Activated CD8-positive, alpha-beta memory T cell treated with anti-CD3 and anti-CD28 coated beads, Interleukin-2, amount 50 U/mL, for 1 hour (primary cell): Measurements from ENCODE around the gene FCN3.

Experiments used
- DNase-seq: peaks from one replicate; pipeline ENCODE4 v3.0.0-alpha.2; 2020; ENCODE audit errors: extremely low read depth

FCN3 gene

DNA sequence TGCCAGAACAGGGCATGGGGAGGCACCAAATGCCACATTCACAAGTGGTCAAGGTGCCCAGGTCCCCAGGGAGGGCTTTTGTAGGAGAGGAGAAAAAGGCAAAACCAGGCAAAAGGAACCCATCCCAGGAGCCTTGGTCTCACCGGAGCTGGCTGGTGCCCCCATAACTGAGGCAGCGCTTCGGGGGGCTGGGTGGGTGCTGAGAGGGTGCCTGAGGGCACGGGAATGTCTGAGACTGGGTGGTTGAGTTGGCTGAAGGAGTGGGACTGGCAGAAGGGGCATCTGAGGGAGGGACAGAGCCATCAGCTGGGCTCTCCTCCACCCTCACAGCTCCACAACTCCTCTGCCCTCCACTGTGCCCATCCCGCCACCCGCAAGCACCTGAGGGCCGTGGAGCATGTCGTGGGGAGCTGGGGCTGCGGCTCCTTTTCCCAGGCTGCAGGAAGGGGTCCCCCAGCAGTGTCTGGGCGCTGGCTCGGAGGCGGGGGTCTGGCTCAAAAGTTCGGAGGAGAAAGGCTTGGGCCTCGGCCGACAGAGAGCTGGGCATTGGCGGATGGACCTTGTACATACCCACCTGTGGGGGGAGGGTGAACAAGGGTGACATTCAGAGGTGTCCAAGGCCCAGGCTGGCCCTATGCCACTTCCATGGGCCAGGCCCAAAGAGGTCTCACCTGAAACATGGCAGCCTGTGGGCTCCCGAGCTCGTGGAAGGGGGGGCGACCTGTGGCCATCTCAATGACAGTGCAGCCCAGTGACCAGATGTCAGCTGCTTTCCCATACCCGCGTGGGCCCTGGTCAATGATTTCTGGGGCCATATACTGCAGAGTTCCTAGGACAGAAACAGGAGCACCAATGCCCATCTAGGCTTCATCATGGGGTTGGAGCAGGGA lies 16.3 kb downstream of the FCN3 start:
- DNase-seq: no peak

- no peak for DNase-seq
Observed at GRCh38 chr1:27357281-27358037, 17.2 kb downstream of the FCN3 start.

DNA sequence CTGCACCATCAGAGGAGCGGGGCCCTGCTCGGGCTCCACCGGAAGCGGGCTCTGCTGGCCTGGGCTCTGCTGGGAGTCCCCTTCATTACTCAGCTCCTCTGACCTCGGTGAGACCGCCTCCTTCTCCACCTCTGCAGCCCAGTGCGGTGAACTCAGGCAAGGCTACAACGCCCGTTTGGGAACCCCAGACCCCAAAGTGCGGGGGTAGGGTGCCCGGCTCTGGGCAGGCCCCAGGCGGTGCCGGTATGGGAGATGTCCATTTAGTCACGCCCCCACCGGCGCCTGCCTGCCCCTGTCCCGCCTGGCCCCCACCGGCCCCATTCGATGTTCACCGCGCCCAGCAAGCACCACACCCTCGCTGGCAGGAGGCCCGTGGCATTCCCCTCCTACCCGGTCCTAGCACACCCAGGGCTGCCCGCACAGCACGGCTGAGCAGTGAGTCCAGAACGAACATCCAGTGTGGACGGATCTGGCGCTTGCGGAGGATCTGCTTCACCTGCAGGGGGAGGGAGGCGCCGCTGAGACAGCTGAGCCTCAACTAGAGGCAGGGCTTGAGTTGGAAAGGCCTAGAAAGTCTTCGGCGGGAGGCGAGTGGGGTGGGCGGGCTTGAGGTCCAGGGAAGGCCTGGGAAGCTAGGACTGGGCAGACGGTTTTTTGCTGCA lies 17.9 kb downstream of the FCN3 start:
- no peak for DNase-seq

DNA sequence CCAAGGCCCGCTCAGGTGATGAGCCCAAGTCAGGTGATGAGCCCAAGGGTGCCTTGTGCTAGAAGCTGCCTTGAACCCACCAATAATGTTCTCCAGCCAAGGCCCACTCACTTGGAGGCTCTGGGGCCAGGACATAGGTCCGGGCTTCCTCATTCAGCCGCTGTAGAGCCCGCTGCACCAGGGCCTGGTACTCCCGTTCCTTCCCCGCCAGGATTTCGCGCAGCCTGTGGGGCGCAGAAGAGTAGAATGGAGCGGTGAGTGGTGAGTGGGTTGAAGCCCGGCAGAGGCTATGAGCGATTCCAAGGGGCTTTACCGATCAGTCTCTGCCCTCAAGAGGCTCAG lies 18.4 kb downstream of the FCN3 start:
- DNase-seq: no peak

- DNase-seq: no peak
Observed at GRCh38 chr1:27355683-27356082, 18.9 kb downstream of the FCN3 start.

GRCh38 chr1:27353629-27354028 lies 21.0 kb downstream of the FCN3 start:
- no peak for DNase-seq

DNA sequence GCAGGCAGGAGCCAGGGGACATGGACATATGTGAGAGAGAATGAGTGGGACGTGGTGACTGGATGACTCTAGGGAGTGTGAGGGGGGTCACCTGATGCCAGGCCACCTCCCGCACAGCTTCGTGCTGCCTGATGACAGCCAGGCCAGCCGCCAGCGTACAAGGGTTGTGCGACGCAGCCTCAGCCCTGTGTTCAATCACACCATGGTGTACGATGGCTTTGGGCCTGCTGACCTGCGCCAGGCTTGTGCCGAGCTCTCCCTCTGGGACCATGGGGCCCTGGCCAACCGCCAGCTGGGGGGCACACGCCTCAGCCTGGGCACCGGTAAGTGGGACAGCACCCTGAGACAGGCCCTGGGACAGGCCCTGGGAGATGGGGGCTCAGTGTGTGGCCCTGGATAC lies 21.5 kb downstream of the FCN3 start:
- DNase-seq: no peak

DNA sequence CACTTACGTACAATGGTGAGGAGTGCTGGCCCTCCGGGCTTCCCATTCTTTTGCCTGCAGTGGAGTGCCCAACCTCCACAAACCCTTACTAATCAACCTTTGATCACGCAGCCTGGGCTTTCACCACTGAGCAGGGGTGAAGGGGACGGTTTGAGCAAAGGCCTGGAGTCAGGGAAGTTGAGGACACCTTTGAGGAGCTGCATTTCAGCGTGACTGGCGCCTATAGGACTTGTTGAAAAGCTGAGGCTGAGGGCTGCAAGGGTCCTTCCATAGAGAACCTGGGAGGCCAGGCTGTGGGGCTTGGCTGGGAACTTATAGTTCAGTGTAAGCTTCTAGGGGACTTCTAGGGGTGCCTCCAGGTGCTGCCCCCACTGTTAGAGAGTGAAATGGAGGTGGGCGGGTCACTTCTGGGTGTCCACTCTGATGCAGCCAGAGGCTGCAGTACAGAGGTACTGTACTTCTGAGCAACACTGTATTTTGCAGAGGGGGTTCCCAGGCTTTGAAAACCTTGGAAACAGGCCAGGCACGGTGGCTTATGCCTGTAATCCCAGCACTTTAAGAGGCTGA lies 23.0 kb downstream of the FCN3 start:
- no peak for DNase-seq

GRCh38 chr1:27350663-27351540 lies 23.7 kb downstream of the FCN3 start:
- no peak for DNase-seq

- no peak for DNase-seq
Observed at GRCh38 chr1:27349784-27350662, 24.6 kb downstream of the FCN3 start.

GRCh38 chr1:27348861-27349783 lies 25.5 kb downstream of the FCN3 start:
- DNase-seq: no peak

DNA sequence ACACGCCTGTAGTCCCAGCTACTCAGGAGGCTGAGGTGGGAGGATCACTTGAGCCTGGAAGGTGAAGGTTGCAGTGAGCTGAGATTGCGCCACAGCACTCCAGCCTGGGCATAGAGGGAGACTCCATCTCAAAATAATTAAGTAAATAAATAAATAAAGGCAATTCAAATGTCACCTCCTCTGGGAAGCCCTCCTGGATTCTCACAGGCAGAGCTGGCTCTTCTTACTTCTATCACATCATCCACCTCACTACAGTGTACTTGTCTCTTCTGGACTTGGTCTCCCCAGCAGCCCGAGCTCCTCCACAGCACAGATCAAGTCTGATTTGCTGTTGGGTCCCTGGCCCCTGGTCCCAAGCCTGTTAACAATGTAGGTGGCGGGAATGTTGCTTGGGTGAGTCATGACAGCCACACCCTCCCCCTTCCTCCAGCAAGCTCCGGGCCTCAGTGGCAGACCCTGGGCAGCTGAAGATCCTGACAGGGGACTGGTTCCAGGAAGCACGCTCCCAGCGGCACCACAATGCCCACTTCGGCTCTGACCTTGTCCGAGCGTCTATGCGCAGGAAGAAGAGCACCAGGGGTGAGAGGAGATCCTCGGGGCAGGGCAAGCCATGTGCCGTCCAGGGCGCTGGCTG lies 27.5 kb downstream of the FCN3 start:
- DNase-seq: no peak

DNA sequence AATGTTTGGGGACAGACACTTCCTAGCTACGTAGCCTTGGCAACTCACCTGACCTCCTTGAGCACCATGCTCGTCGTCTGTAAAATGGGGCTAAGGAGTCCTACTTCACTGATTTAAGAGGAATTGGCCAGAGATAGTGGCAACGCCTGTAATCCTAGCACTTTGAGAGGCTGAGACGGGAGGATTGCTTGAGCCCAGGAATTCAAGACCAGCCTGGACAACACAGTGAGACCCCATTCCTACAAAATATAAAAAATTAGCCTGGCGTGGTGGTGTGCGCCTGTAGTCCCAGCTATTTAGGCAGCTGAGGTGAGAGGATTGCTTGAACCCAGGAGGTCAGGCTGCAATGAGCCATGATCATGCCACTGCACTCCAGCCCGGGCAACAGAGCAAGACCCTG lies 28.3 kb downstream of the FCN3 start:
- DNase-seq: no peak

DNA sequence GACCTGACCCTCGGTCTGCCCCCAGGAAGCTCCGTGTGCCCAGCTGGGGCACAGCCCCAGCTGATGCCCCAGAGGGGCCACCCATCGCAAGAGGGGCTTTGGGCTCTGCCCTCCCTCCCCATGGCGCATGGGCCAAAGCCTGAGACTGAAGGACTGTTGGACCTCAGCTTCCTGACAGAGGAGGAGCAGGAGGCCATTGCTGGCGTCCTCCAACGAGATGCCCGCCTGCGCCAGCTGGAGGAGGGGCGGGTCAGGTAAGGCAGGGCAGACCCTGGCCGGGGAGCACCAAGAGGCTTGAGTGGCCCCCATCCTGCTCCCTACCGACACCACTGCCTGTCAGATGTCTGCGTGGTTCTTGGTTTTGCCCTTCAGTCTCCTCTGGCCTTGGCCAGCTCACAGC lies 29.4 kb downstream of the FCN3 start:
- DNase-seq: no peak

GRCh38 chr1:27343639-27344025 lies 31.0 kb downstream of the FCN3 start:
- no peak for DNase-seq

GRCh38 chr1:27342778-27343638 lies 31.6 kb downstream of the FCN3 start:
- no peak for DNase-seq

DNA sequence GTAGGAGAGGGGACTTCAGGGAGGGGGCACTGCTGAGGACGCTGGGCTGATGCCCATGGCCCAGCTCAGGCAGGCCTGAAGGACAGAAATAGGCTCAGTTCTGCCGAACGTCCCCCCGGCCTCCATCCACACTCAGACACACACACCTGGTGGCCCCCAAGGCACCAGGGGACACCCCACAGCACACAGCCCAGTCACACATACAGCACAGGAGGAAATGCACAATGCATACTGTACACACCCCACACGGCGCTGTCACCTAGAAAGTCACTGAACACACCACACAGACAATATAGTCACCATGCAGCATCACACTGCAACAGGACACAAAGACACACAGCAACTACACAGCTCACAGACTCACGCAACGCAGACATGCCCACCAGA lies 32.2 kb downstream of the FCN3 start:
- no peak for DNase-seq
